K562 (cell line): ENCODE measurements around the gene TMCC2.

Experiments used
- CAMTA2 ChIP-seq: fragments of 250-450 bp; sonication (Bioruptor Pico); conservative IDR thresholded peaks from 2 replicates; pipeline ENCODE4 v1.5.1; 2022
- CCAR2 ChIP-seq: fragments of 200-400 bp; formaldehyde crosslinking; IDR thresholded peaks from 2 replicates; pipeline ENCODE4 v1.6.1; 2017; ENCODE audit warnings: mild to moderate bottlenecking, low read depth, low read length
- JUND ChIP-seq, 2 experiments: IDR thresholded peaks; 2 replicates in 1 of 2; 3 replicates in 1 of 2; pipeline ENCODE4 v1.6.1; 2011; ENCODE audit warnings: borderline replicate concordance in 2 of 2, low read depth in 2 of 2, low read length in 2 of 2, improper control_type of control experiment in 1 of 2, missing biosample characterization in 1 of 2, missing genetic modification characterization in 1 of 2, missing genetic modification reagents in 1 of 2
- NR3C1 ChIP-seq: sonication (generic); formaldehyde crosslinking; IDR thresholded peaks from 2 replicates; pipeline ENCODE4 v1.8.1; 2022; ENCODE audit warnings: missing genetic modification reagents
- POLR2A ChIP-seq: fragments of 450-650 bp; conservative IDR thresholded peaks from 2 replicates; pipeline ENCODE4 v1.6.1; 2016
- RCOR1 ChIP-seq, 2 experiments: IDR thresholded peaks; 2 replicates each; pipeline ENCODE4 v1.6.1; 2012; ENCODE audit warnings: low read depth in 2 of 2, low read length in 2 of 2, borderline replicate concordance in 1 of 2, improper control_type of control experiment in 1 of 2
- TCF7 ChIP-seq: sonication (generic); IDR thresholded peaks from 2 replicates; pipeline ENCODE4 v1.6.1; 2016; ENCODE audit warnings: antibody characterized with exemption, borderline replicate concordance
- TF ChIP-seq, protein P1 (sequence below): fragments of 250-450 bp; sonication (Bioruptor Pico); IDR thresholded peaks from 2 replicates; pipeline ENCODE4 v1.5.0; 2020; ENCODE audit warnings: mild to moderate bottlenecking
- TF ChIP-seq, protein P2 (sequence below): fragments of 250-450 bp; sonication (Bioruptor Pico); IDR thresholded peaks from 2 replicates; pipeline ENCODE4 v1.8.0; 2021; ENCODE audit warnings: moderate library complexity, mild to moderate bottlenecking, inconsistent platforms
- TF ChIP-seq, protein P3 (sequence below): fragments of 450-650 bp; IDR thresholded peaks from 2 replicates; pipeline ENCODE4 v1.6.1; 2016
- TF ChIP-seq, protein P4 (sequence below): fragments of 250-450 bp; sonication (Bioruptor Pico); IDR thresholded peaks from 2 replicates; pipeline ENCODE4 v1.8.0; 2022; ENCODE audit warnings: moderate library complexity, mild to moderate bottlenecking, inconsistent platforms
- TF ChIP-seq, protein P5 (sequence below): fragments of 200-400 bp; formaldehyde crosslinking; IDR thresholded peaks from 2 replicates; pipeline ENCODE4 v1.6.1; 2017; ENCODE audit warnings: mild to moderate bottlenecking, low read depth, low read length, moderate library complexity

DNA sequence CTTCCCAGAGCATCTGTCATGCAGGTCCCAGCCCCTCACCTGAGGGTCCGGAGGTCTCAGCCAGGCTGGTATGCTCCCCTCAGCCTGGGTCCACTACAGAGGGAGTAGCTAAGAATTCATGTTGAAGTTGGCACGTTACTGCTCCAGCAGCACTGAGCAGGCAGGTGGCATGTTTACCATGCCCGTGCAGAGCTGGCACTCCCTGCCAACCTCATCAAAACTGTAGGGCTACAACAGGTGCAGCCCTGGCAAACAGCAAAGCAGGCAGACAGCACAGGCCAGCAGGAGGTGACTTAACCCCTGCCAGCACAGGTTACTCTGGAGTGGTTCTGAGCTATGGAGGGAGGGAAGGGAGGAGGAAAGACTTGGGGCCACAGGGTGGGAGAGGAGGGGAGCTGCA is 47.4 kb downstream of the TMCC2 start:
- TF ChIP-seq, protein P1, sequence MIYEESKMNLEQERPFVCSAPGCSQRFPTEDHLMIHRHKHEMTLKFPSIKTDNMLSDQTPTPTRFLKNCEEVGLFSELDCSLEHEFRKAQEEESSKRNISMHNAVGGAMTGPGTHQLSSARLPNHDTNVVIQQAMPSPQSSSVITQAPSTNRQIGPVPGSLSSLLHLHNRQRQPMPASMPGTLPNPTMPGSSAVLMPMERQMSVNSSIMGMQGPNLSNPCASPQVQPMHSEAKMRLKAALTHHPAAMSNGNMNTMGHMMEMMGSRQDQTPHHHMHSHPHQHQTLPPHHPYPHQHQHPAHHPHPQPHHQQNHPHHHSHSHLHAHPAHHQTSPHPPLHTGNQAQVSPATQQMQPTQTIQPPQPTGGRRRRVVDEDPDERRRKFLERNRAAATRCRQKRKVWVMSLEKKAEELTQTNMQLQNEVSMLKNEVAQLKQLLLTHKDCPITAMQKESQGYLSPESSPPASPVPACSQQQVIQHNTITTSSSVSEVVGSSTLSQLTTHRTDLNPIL (CRISPR knock-in tag): no peak
- TF ChIP-seq TCF7 (no peak), CCAR2 (no peak), NR3C1 (CRISPR knock-in tag) (no peak), JUND (IDR thresholded peaks at IDR 0.05; ENCODE audit: borderline replicate concordance, low read depth, low read length) (no peak), JUND (tag; IDR thresholded peaks at IDR 0.05; ENCODE audit: borderline replicate concordance, low read depth, low read length) (no peak), CAMTA2 (CRISPR knock-in tag) (no peak), POLR2A (no peak), RCOR1 (IDR thresholded peaks at IDR 0.05; ENCODE audit: borderline replicate concordance in 1 of 2, low read depth in 2 of 2, low read length in 2 of 2) (no peak)
- TF ChIP-seq, protein P2, sequence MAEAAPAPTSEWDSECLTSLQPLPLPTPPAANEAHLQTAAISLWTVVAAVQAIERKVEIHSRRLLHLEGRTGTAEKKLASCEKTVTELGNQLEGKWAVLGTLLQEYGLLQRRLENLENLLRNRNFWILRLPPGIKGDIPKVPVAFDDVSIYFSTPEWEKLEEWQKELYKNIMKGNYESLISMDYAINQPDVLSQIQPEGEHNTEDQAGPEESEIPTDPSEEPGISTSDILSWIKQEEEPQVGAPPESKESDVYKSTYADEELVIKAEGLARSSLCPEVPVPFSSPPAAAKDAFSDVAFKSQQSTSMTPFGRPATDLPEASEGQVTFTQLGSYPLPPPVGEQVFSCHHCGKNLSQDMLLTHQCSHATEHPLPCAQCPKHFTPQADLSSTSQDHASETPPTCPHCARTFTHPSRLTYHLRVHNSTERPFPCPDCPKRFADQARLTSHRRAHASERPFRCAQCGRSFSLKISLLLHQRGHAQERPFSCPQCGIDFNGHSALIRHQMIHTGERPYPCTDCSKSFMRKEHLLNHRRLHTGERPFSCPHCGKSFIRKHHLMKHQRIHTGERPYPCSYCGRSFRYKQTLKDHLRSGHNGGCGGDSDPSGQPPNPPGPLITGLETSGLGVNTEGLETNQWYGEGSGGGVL (CRISPR knock-in tag): no peak
- TF ChIP-seq, protein P3, sequence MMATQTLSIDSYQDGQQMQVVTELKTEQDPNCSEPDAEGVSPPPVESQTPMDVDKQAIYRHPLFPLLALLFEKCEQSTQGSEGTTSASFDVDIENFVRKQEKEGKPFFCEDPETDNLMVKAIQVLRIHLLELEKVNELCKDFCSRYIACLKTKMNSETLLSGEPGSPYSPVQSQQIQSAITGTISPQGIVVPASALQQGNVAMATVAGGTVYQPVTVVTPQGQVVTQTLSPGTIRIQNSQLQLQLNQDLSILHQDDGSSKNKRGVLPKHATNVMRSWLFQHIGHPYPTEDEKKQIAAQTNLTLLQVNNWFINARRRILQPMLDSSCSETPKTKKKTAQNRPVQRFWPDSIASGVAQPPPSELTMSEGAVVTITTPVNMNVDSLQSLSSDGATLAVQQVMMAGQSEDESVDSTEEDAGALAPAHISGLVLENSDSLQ: no peak
- TF ChIP-seq, protein P4, sequence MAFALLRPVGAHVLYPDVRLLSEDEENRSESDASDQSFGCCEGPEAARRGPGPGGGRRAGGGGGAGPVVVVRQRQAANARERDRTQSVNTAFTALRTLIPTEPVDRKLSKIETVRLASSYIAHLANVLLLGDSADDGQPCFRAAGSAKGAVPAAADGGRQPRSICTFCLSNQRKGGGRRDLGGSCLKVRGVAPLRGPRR (CRISPR knock-in tag): no peak
- TF ChIP-seq, protein P5, sequence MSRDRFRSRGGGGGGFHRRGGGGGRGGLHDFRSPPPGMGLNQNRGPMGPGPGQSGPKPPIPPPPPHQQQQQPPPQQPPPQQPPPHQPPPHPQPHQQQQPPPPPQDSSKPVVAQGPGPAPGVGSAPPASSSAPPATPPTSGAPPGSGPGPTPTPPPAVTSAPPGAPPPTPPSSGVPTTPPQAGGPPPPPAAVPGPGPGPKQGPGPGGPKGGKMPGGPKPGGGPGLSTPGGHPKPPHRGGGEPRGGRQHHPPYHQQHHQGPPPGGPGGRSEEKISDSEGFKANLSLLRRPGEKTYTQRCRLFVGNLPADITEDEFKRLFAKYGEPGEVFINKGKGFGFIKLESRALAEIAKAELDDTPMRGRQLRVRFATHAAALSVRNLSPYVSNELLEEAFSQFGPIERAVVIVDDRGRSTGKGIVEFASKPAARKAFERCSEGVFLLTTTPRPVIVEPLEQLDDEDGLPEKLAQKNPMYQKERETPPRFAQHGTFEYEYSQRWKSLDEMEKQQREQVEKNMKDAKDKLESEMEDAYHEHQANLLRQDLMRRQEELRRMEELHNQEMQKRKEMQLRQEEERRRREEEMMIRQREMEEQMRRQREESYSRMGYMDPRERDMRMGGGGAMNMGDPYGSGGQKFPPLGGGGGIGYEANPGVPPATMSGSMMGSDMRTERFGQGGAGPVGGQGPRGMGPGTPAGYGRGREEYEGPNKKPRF: no peak
